Mucosa of descending colon (tissue), 3 donors: ENCODE measurements around the gene NOXO1. TPM values are rescaled to one million over a fixed set of nuclear protein-coding genes. Genes with fewer than 3 reads are reported as not detected.
A peak's percentile ranks its signal among the peaks of the same experiment; 100 is the strongest.

ENCODE experiments used
- ATAC-seq: fragments of 200-7000 bp; cut with Tn5 transposase; one replicate; pipeline ENCODE4 v1.9.1; 2020; ENCODE audit warnings: mild to moderate bottlenecking, moderate library complexity
- DNase-seq, 3 donors: peaks; one replicate each; pipeline ENCODE4 v3.0.0-alpha.2; 2020
- H3K36me3 ChIP-seq: fragments of 200-600 bp; one replicate; pipeline ENCODE4 v1.8.0; 2021; ENCODE audit warnings: low read depth, mild to moderate bottlenecking
- H3K4me1 ChIP-seq: fragments of 200-600 bp; one replicate; pipeline ENCODE4 v1.8.0; 2021; ENCODE audit warnings: low read depth, mild to moderate bottlenecking
- H3K4me3 ChIP-seq: fragments of 200-600 bp; one replicate; pipeline ENCODE4 v1.8.0; 2021; ENCODE audit warnings: mild to moderate bottlenecking
- H3K9me3 ChIP-seq: fragments of 200-600 bp; one replicate; pipeline ENCODE4 v1.8.0; 2021; ENCODE audit warnings: mild to moderate bottlenecking
- CTCF ChIP-seq: fragments of 200-600 bp; IDR thresholded peaks from one replicate; pipeline ENCODE4 v1.8.0; 2022; ENCODE audit warnings: antibody characterized with exemption, mild to moderate bottlenecking
- intact Hi-C, 2 donors: fragments of 100-400 bp; cut with DNase I in 1 of 2; cut with micrococcal nuclease in 1 of 2; formaldehyde crosslinking; loops; one replicate each; pipeline versions ENCODE4 v1.11.0 to v1.11.1; 2022; cut with DNase I, micrococcal nuclease
- total RNA-seq, 3 donors: library from RNA; stranded (reverse); fragmentation: NEBNext Ultra II Directional in 2 of 3; extraction: Animal tissue kit (Norgen Biotek cat#: 25700) in 2 of 3; gene quantifications; one replicate each; pipeline versions ENCODE4 v1.2.1 to v1.2.4, GENCODE V29; 2021 to 2023
- donor health status: DM: no; HTN: no; CAD: no; lungs with moderate emphysema.
- donor health status: DM: no; HTN: no; CAD: no.
- donor health status: DM: no; HTN: yes; CAD: no.

NOXO1 gene
- total RNA-seq, 3 donors from 2014 or later: 12.2 to 39.9 (median 27.1) TPM

GRCh38 chr16:1991135-1991551 is 9.9 kb upstream of the NOXO1 start:
- Histone ChIP-seq H3K4me1 (peaks cover 27% of the 10 kb centered on the region), H3K9me3 (no peaks in the 10 kb centered on the region), H3K4me3 (no peak overlapping the region), H3K36me3 (no peaks in the 10 kb centered on the region)
- intact Hi-C loops: no loop called here
- ATAC-seq (peak; percentile 37), DNase-seq (peak; percentile 59 to 85 (median 67))
- TF ChIP-seq CTCF: no peak

GRCh38 chr16:1990351-1991134 is 9.3 kb upstream of the NOXO1 start:
- Histone ChIP-seq H3K9me3 (no peaks in the 10 kb centered on the region), H3K36me3 (no peaks in the 10 kb centered on the region), H3K4me1 (peaks cover 33% of the 10 kb centered on the region), H3K4me3 (no peak overlapping the region)
- intact Hi-C loops: no loop called here
- DNase-seq (peak; percentile 72 to 85 (median 84)), ATAC-seq (peak; percentile 18)
- no peak for TF ChIP-seq CTCF

GRCh38 chr16:1990101-1990350 is 8.8 kb upstream of the NOXO1 start:
- Histone ChIP-seq H3K9me3 (no peaks in the 10 kb centered on the region), H3K4me1 (peaks cover 38% of the 10 kb centered on the region), H3K36me3 (no peaks in the 10 kb centered on the region), H3K4me3 (no peak overlapping the region)
- no peak for DNase-seq
- no peak for TF ChIP-seq CTCF
- ATAC-seq: no peak
- intact Hi-C loops: no loop called here

- Histone ChIP-seq H3K9me3 (no peaks in the 10 kb centered on the region), H3K4me1 (peaks cover 43% of the 10 kb centered on the region), H3K4me3 (no peak within 1 kb of the TSS), H3K36me3 (no peaks in the 10 kb centered on the region)
- ATAC-seq (no peak), DNase-seq (peak in 1 of 3 donors; percentile 38)
- no peak for TF ChIP-seq CTCF
- intact Hi-C loops: no loop called here
Observed at GRCh38 chr16:1989209-1990100, 8.2 kb upstream of the NOXO1 start, which contains the start of gene SYNGR3. SYNGR3 (plus strand) TSS chr16:1989970; CDS start chr16:1990103, 133 bp downstream.

GRCh38 chr16:1987198-1987597 is 5.9 kb upstream of the NOXO1 start:
- Histone ChIP-seq H3K36me3 (no peaks in the 10 kb centered on the region), H3K9me3 (no peaks in the 10 kb centered on the region), H3K4me1 (peaks cover 58% of the 10 kb centered on the region), H3K4me3 (no peak overlapping the region)
- ATAC-seq (no peak), DNase-seq (no peak)
- TF ChIP-seq CTCF: no peak
- intact Hi-C loops: no loop called here
